ENCODE data around the gene VOPP1.

VOPP1 gene

DNA sequence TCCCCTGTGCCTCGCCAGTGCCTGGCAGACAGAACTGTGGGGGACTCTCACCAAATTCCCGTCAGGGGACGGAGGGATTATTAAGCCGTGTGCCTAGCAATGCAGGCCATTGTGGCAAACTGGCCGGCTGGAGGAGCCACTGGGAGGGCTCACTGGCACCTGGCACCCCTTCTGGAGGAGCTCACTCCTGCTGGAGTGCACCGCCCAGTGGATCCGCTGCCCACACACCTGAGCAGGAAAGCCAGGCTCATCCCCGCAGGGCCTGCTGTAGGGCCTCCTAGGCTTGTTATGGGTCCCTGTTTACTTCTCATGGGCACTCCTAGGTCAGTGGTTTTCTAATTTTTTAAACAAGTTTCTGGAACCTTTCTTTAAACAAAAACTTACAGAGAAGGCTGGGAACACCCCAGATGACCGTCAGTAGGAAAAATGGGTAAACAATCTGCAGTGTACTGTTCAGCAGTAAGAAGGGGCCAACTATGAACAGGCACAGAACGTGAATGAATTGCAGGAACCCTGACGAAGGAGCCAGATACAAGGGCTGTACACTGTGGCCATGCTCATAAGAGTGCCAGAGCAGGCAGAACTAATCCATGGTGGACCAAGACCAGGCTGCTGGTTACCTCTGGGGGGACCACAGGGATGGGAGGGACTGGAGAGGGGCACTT lies 142.3 kb downstream of the VOPP1 start:
- DNase-seq: no peak

- no peak for DNase-seq
Observed at GRCh38 chr7:55427800-55428199, 144.5 kb downstream of the VOPP1 start.

GRCh38 chr7:55427342-55427741 lies 145.0 kb downstream of the VOPP1 start:
- DNase-seq: no peak

- DNase-seq: peak in 1 of 2 experiments; percentile 59
Observed at GRCh38 chr7:55426676-55427075, 145.6 kb downstream of the VOPP1 start.

- no peak for DNase-seq
Observed at GRCh38 chr7:55425141-55425752, 147.1 kb downstream of the VOPP1 start.

- no peak for DNase-seq
Observed at GRCh38 chr7:55423891-55424290, 148.4 kb downstream of the VOPP1 start.

DNA sequence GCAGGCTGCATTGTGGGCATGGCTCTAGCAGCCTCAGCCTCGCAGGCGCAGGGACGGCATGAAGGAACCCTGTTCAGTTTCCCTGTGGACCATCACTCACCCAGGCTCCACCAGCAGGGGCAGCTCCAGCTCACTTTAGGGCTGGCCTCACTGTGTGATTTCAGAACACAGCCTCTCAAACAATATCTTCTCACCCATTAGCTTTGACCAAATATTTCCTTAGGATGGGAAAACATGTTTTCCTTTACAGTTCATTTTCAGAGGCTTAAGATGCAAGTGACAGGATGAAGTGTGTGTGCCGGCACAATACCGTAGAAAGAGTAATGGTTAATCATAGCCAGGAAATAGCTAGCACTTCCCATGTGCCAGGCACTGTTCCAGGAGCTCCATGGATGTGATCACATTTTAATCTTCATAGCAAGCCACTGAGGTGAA lies 149.0 kb downstream of the VOPP1 start:
- DNase-seq: no peak

All from NCI-H526 (cell line).